PFSK-1 (cell line): ENCODE measurements around the gene TPX2.

Experiments used
- FOXP2 ChIP-seq: optimal IDR thresholded peaks from 2 replicates; pipeline ENCODE3; 2011; ENCODE audit warnings: borderline replicate concordance, control low read depth, inconsistent platforms; ENCODE audit not compliant: insufficient read depth; ENCODE audit errors: extremely low read length, extremely low read depth
- POLR2AphosphoS5 ChIP-seq: IDR thresholded peaks from 2 replicates; pipeline ENCODE4 v1.6.1; 2012; ENCODE audit warnings: low read depth, mild to moderate bottlenecking, control low read depth, low read length, moderate library complexity
- SIN3A ChIP-seq: IDR thresholded peaks from 2 replicates; pipeline ENCODE4 v1.6.1; 2012; ENCODE audit warnings: mild to moderate bottlenecking, low read length, moderate library complexity, borderline replicate concordance; ENCODE audit not compliant: insufficient read depth
- TAF1 ChIP-seq: IDR thresholded peaks from 2 replicates; pipeline ENCODE4 v1.6.1; 2012; ENCODE audit warnings: low read length, control low read depth, borderline replicate concordance; ENCODE audit not compliant: insufficient read depth
- TF ChIP-seq, protein P1 (sequence below), 2 experiments: IDR thresholded peaks; 2 replicates each; pipeline versions ENCODE4 v1.6.1 to v1.8.0; 2011 to 2012; ENCODE audit warnings: low read depth in 2 of 2, low read length in 2 of 2, control low read depth in 1 of 2, inconsistent platforms in 1 of 2, mild to moderate bottlenecking in 1 of 2, moderate library complexity in 1 of 2; ENCODE audit not compliant: insufficient read depth in 1 of 2

DNA sequence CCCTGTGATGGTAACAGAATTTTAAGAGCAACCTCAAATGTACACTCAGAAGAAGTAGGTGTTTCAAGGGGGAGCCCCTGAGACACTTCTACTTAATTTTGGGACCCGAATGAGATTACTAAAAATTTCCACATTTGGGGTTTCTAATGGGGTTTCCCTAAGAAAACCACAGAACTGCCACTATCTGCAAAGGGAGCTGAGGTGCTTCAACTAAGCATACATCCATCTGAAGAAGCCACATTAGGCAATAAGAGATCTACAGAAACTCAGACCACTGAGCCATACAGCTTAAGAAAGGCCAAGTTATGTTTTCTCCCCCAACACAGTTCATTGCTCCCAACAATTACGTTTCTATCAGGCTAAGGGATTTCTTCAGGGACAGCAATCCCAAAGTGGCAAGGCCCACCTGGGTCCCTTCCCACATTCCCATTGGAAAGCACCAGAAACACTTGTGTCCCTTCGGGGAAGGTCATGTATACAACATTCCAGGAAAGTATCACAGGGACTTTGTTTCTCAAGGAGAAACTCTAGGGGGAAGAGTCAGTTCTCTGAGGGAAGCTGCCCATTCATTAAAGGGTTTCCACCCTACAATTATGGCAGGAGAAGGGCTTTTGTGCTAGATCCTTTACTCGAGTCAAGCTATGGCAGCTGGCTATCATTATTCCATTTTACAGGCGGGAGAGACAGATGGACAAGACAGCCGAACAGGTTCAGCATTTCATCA lies 21.4 kb upstream of the TPX2 start:
- TF ChIP-seq SIN3A (no peak), POLR2AphosphoS5 (no peak), TAF1 (no peak), FOXP2 (no peak)
- TF ChIP-seq, protein P1, sequence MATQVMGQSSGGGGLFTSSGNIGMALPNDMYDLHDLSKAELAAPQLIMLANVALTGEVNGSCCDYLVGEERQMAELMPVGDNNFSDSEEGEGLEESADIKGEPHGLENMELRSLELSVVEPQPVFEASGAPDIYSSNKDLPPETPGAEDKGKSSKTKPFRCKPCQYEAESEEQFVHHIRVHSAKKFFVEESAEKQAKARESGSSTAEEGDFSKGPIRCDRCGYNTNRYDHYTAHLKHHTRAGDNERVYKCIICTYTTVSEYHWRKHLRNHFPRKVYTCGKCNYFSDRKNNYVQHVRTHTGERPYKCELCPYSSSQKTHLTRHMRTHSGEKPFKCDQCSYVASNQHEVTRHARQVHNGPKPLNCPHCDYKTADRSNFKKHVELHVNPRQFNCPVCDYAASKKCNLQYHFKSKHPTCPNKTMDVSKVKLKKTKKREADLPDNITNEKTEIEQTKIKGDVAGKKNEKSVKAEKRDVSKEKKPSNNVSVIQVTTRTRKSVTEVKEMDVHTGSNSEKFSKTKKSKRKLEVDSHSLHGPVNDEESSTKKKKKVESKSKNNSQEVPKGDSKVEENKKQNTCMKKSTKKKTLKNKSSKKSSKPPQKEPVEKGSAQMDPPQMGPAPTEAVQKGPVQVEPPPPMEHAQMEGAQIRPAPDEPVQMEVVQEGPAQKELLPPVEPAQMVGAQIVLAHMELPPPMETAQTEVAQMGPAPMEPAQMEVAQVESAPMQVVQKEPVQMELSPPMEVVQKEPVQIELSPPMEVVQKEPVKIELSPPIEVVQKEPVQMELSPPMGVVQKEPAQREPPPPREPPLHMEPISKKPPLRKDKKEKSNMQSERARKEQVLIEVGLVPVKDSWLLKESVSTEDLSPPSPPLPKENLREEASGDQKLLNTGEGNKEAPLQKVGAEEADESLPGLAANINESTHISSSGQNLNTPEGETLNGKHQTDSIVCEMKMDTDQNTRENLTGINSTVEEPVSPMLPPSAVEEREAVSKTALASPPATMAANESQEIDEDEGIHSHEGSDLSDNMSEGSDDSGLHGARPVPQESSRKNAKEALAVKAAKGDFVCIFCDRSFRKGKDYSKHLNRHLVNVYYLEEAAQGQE (IDR thresholded peaks at IDR 0.05; ENCODE audit: insufficient read depth in 1 of 2, low read depth in 2 of 2, low read length in 2 of 2) = no peak
